Mammary epithelial cell (primary cell): ENCODE data around the gene POLR2L.

ENCODE experiments used
- CTCF ChIP-seq, 2 donors: IDR thresholded peaks in 1 of 2; conservative IDR thresholded peaks in 1 of 2; 2 replicates each; pipeline ENCODE4 v1.5.1; 2011 to 2012; ENCODE audit warnings: inconsistent platforms in 2 of 2, low read length in 2 of 2, mild to moderate bottlenecking in 2 of 2, control low read depth in 1 of 2, low read depth in 1 of 2; ENCODE audit not compliant: insufficient read depth in 1 of 2; ENCODE audit errors: extremely low read depth in 1 of 2
- EZH2 ChIP-seq: IDR thresholded peaks from 2 replicates; pipeline ENCODE4 v1.6.1; 2012; ENCODE audit warnings: low read length, inconsistent platforms, borderline replicate concordance

- TF ChIP-seq CTCF (conservative IDR thresholded peaks at IDR 0.05 in 1 of 2, IDR thresholded peaks at IDR 0.05 in 1 of 2; ENCODE audit: extremely low read depth in 1 of 2, insufficient read depth in 1 of 2, low read depth in 1 of 2, low read length in 2 of 2) (peak; percentile 2 to 9), EZH2 (no peak)
Observed at GRCh38 chr11:850775-851763, 8.7 kb upstream of the POLR2L start.
